H9 (cell line): ENCODE data around the gene TLN1. TPM values are rescaled to one million over a fixed set of nuclear protein-coding genes. Genes with fewer than 3 reads are reported as not detected.

Experiments
- DNase-seq: peaks from one replicate; pipeline ENCODE4 v3.0.0-alpha.2; 2017
- H2AFZ ChIP-seq: one replicate; pipeline ENCODE4 v1.6.1; 2013; ENCODE audit warnings: mild to moderate bottlenecking, low read length, control low read depth, moderate library complexity
- H2AK5ac ChIP-seq: 2 replicates; pipeline ENCODE4 v1.6.1; 2013; ENCODE audit warnings: low read length, control low read depth, mixed read lengths; ENCODE audit not compliant: insufficient read length
- H2BK120ac ChIP-seq: one replicate; pipeline ENCODE4 v1.6.1; 2013; ENCODE audit warnings: low read depth, mild to moderate bottlenecking, low read length, control low read depth, inconsistent platforms; ENCODE audit not compliant: poor library complexity, severe bottlenecking
- H2BK12ac ChIP-seq: 2 replicates; pipeline ENCODE4 v1.6.1; 2013; ENCODE audit warnings: low read length, control low read depth, mixed read lengths, low read depth; ENCODE audit not compliant: insufficient read length
- H2BK15ac ChIP-seq: 2 replicates; pipeline ENCODE4 v1.6.1; 2013; ENCODE audit warnings: low read depth, low read length, control low read depth
- H2BK20ac ChIP-seq: one replicate; pipeline ENCODE4 v1.6.1; 2013; ENCODE audit warnings: low read depth, mild to moderate bottlenecking, low read length, control low read depth, inconsistent platforms; ENCODE audit not compliant: poor library complexity, severe bottlenecking
- H2BK5ac ChIP-seq: 2 replicates; pipeline ENCODE4 v1.6.1; 2013; ENCODE audit warnings: low read length, control low read depth, mixed read lengths; ENCODE audit not compliant: insufficient read length
- H3K14ac ChIP-seq: 2 replicates; pipeline ENCODE4 v1.6.1; 2013; ENCODE audit warnings: low read length, control low read depth; ENCODE audit not compliant: insufficient read depth
- H3K18ac ChIP-seq: 2 replicates; pipeline ENCODE4 v1.6.1; 2013; ENCODE audit warnings: low read depth, mild to moderate bottlenecking, mixed read lengths, low read length, control low read depth; ENCODE audit not compliant: insufficient read length
- H3K23ac ChIP-seq: 2 replicates; pipeline ENCODE4 v1.6.1; 2013; ENCODE audit warnings: low read length, control low read depth, mixed read lengths, low read depth; ENCODE audit not compliant: insufficient read length
- H3K23me2 ChIP-seq: 2 replicates; pipeline ENCODE4 v1.6.1; 2013; ENCODE audit warnings: low read depth, mild to moderate bottlenecking, mixed read lengths, low read length, control low read depth; ENCODE audit not compliant: insufficient read length, poor library complexity, severe bottlenecking
- H3K27ac ChIP-seq: 2 replicates; pipeline ENCODE4 v1.5.1; 2013; ENCODE audit warnings: low read length, control low read depth, mixed read lengths, low read depth; ENCODE audit not compliant: insufficient read length
- H3K27me3 ChIP-seq: 2 replicates; pipeline ENCODE4 v1.6.1; 2013; ENCODE audit warnings: low read length, control low read depth, inconsistent platforms; ENCODE audit not compliant: insufficient read depth
- H3K4ac ChIP-seq: 2 replicates; pipeline ENCODE4 v1.6.1; 2013; ENCODE audit warnings: low read depth, mild to moderate bottlenecking, control low read depth, inconsistent platforms, low read length, moderate library complexity
- H3K4me1 ChIP-seq: 2 replicates; pipeline ENCODE4 v1.6.1; 2013; ENCODE audit warnings: low read length, control low read depth, inconsistent platforms; ENCODE audit not compliant: insufficient read depth
- H3K4me2 ChIP-seq: 2 replicates; pipeline ENCODE4 v1.6.1; 2013; ENCODE audit warnings: low read length, control low read depth, mixed read lengths; ENCODE audit not compliant: insufficient read length, insufficient read depth
- H3K56ac ChIP-seq: 2 replicates; pipeline ENCODE4 v1.6.1; 2013; ENCODE audit warnings: low read depth, mild to moderate bottlenecking, mixed read lengths, low read length, control low read depth; ENCODE audit not compliant: insufficient read length
- H3K79me1 ChIP-seq: 2 replicates; pipeline ENCODE4 v1.6.1; 2013; ENCODE audit warnings: low read depth, mild to moderate bottlenecking, moderate library complexity, low read length, control low read depth, inconsistent platforms; ENCODE audit not compliant: insufficient read depth, poor library complexity, severe bottlenecking
- H3K79me2 ChIP-seq: 2 replicates; pipeline ENCODE4 v1.6.1; 2013; ENCODE audit warnings: low read length, control low read depth, inconsistent platforms; ENCODE audit not compliant: insufficient read depth
- H3K9ac ChIP-seq: 2 replicates; pipeline ENCODE4 v1.6.1; 2013; ENCODE audit warnings: low read length, control low read depth, mixed read lengths; ENCODE audit not compliant: insufficient read length; ENCODE audit errors: extremely low read depth
- H3K9me3 ChIP-seq: one replicate; pipeline ENCODE4 v1.6.1; 2013; ENCODE audit warnings: low read depth, low read length, inconsistent platforms; ENCODE audit not compliant: control insufficient read depth
- H3T11ph ChIP-seq: one replicate; pipeline ENCODE4 v1.6.1; 2013; ENCODE audit warnings: mild to moderate bottlenecking, low read length, control low read depth, inconsistent platforms
- H4K20me1 ChIP-seq: one replicate; pipeline ENCODE4 v1.6.1; 2013; ENCODE audit not compliant: control insufficient read depth, insufficient read length, insufficient read depth
- H4K5ac ChIP-seq: 2 replicates; pipeline ENCODE4 v1.6.1; 2013; ENCODE audit warnings: low read depth, mild to moderate bottlenecking, mixed read lengths, low read length, control low read depth; ENCODE audit not compliant: insufficient read length
- H4K8ac ChIP-seq: replicated peaks from 2 replicates; pipeline ENCODE4 v1.6.1; 2013; ENCODE audit warnings: low read length, control low read depth, mixed read lengths, low read depth; ENCODE audit not compliant: insufficient read length
- H4K91ac ChIP-seq: 2 replicates; pipeline ENCODE4 v1.6.1; 2013; ENCODE audit warnings: low read depth, mild to moderate bottlenecking, moderate library complexity, mixed read lengths, low read length, control low read depth; ENCODE audit not compliant: insufficient read length
- H3K27ac Mint-ChIP-seq, 3 experiments: 2 replicates in 2 of 3; 3 replicates in 1 of 3; pipeline ENCODE4 v1.8.0; 2020 to 2021; ENCODE audit warnings: mixed read lengths in 3 of 3, mild to moderate bottlenecking in 1 of 3, moderate library complexity in 1 of 3
- H3K27me3 Mint-ChIP-seq: 2 replicates; pipeline ENCODE4 v1.8.0; 2021; ENCODE audit warnings: low read depth, mild to moderate bottlenecking, moderate library complexity, mixed read lengths
- H3K36me3 Mint-ChIP-seq, 3 experiments: 2 replicates in 2 of 3; 3 replicates in 1 of 3; pipeline ENCODE4 v1.8.0; 2020 to 2021; ENCODE audit warnings: low read depth in 3 of 3, mixed read lengths in 3 of 3; ENCODE audit not compliant: insufficient read depth in 1 of 3
- H3K4me1 Mint-ChIP-seq, 2 experiments: 2 replicates each; pipeline ENCODE4 v1.8.0; 2020; ENCODE audit warnings: mixed read lengths in 2 of 2
- H3K4me3 Mint-ChIP-seq, 2 experiments: 2 replicates in 1 of 2; 3 replicates in 1 of 2; pipeline ENCODE4 v1.8.0; 2020 to 2021; ENCODE audit warnings: mild to moderate bottlenecking in 2 of 2, mixed read lengths in 2 of 2, moderate library complexity in 1 of 2
- H3K9me3 Mint-ChIP-seq, 2 experiments: 2 replicates in 1 of 2; 3 replicates in 1 of 2; pipeline ENCODE4 v1.8.0; 2020; ENCODE audit warnings: mild to moderate bottlenecking in 2 of 2, mixed read lengths in 2 of 2, moderate library complexity in 1 of 2
- WGBS: extraction: QIAGEN DNeasy Blood & Tissue Kit; methylation state at CpG from one replicate; pipeline ENCODE4 v1.1.7; 2013; ENCODE audit warnings: missing lambda C conversion rate, low lambda C conversion rate, mixed read lengths; ENCODE audit not compliant: insufficient read length; ENCODE audit errors: extremely low coverage; 5-methylcytosine and 5-hydroxymethylcytosine counted together
- total RNA-seq: library from RNA; stranded (reverse); gene quantifications from 2 replicates; pipeline ENCODE4 v1.2.1, GENCODE V29; 2021
- TF ChIP-seq, protein P1 (sequence below): fragments of 200-600 bp; sonication (generic); conservative IDR thresholded peaks from 3 replicates; pipeline ENCODE4 v1.8.0; 2021; ENCODE audit warnings: antibody characterized with exemption, mild to moderate bottlenecking

TLN1 gene
- total RNA-seq, 1 experiment from 2014 or later: 102 TPM

DNA sequence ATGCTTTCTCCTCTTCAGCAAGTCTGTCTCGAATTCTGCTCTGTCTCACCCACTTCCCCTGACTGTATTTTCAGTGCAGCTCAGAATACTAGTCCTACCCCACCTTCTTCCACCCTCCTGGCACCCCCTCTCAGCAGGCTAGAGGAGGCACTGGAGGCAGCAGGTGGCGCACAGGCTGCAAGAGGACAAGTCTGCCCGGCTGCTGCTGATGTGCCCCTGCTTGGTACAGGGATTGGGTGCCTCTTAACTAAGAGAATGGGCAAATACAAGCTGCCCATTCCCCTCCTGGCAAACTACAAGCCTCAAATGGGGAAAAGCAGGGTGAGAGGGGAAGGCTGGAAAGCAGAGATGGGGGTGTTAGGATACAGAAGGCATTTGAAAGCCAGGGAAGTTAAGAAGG lies 5.1 kb downstream of the TLN1 start:
- peaks cover 3% of the 10 kb centered on the region for H3K23me2 ChIP-seq
- DNase-seq: peak; percentile 53
- peak overlapping the region; percentile 25 for H2AK5ac ChIP-seq
- H3K14ac ChIP-seq: no peak overlapping the region; the same call in 1 of the 2 replicates
- H3K4me1 ChIP-seq: peaks cover 25% of the 10 kb centered on the region; the same call in 1 of the 2 replicates
- no peaks in the 10 kb centered on the region for H3K27me3 ChIP-seq
- H3T11ph ChIP-seq: no peak overlapping the region
- no peaks in the 10 kb centered on the region for H3K9me3 Mint-ChIP-seq
- H3K9me3 ChIP-seq: no peaks in the 10 kb centered on the region
- H3K23ac ChIP-seq: no peak overlapping the region
- no peak overlapping the region for H3K4me2 ChIP-seq
- no peak overlapping the region for H3K56ac ChIP-seq
- TF ChIP-seq, protein P1, sequence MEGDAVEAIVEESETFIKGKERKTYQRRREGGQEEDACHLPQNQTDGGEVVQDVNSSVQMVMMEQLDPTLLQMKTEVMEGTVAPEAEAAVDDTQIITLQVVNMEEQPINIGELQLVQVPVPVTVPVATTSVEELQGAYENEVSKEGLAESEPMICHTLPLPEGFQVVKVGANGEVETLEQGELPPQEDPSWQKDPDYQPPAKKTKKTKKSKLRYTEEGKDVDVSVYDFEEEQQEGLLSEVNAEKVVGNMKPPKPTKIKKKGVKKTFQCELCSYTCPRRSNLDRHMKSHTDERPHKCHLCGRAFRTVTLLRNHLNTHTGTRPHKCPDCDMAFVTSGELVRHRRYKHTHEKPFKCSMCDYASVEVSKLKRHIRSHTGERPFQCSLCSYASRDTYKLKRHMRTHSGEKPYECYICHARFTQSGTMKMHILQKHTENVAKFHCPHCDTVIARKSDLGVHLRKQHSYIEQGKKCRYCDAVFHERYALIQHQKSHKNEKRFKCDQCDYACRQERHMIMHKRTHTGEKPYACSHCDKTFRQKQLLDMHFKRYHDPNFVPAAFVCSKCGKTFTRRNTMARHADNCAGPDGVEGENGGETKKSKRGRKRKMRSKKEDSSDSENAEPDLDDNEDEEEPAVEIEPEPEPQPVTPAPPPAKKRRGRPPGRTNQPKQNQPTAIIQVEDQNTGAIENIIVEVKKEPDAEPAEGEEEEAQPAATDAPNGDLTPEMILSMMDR: no peak
- no peak overlapping the region for H2BK120ac ChIP-seq
- H3K4ac ChIP-seq: no peak overlapping the region
- H2AFZ ChIP-seq: no peak overlapping the region
- H3K36me3 Mint-ChIP-seq: peaks cover 15 to 38% (median 31%) of the 10 kb centered on the region in 3 experiments; a peak in 6 of 7 replicates
- no peak overlapping the region for H4K8ac ChIP-seq
- H3K79me1 ChIP-seq: no peaks in the 10 kb centered on the region
- H2BK12ac ChIP-seq: peak overlapping the region; percentile 17
- no peaks in the 10 kb centered on the region for H4K20me1 ChIP-seq
- WGBS: no CpG with 5 or more reads among the region's 3 CpGs
- H3K4me1 Mint-ChIP-seq: peaks cover 6 to 7% of the 10 kb centered on the region in 2 experiments; a peak in 3 of 4 replicates
- peaks cover 6% of the 10 kb centered on the region for H3K79me2 ChIP-seq
- no peak overlapping the region for H2BK15ac ChIP-seq
- no peak overlapping the region for H2BK20ac ChIP-seq
- no peak overlapping the region for H3K27ac ChIP-seq
- no peak overlapping the region for H2BK5ac ChIP-seq
- H3K4me3 Mint-ChIP-seq: peak overlapping the region in 1 of 2 experiments; percentile 56; a peak in 1 of 5 replicates
- H3K27me3 Mint-ChIP-seq: no peaks in the 10 kb centered on the region
- peak overlapping the region in 2 of 3 experiments; percentile 41 to 83; a peak in 3 of 7 replicates for H3K27ac Mint-ChIP-seq
- peak overlapping the region; percentile 50 for H3K18ac ChIP-seq
- no peak overlapping the region for H4K91ac ChIP-seq
- peak overlapping the region; percentile 6 for H3K9ac ChIP-seq
- H4K5ac ChIP-seq: no peak overlapping the region
